Activated T-cell treated with anti-CD3 and anti-CD28 coated beads, Interleukin-2, amount 50 U/mL, for 4 hours (primary cell): Measurements from ENCODE around the gene AHSP. TPM values are rescaled to one million over a fixed set of nuclear protein-coding genes. Genes with fewer than 3 reads are reported as not detected.
"Not testable (repeated sequence)": the region's sequence is repeated elsewhere in the genome, so short reads cannot be mapped to it uniquely, and the experiment has no call there.

Source experiments
- ATAC-seq, 2 donors: fragments of 200-7000 bp; cut with Tn5 transposase; one replicate each; pipeline ENCODE4 v1.10.0; 2021
- DNase-seq: peaks from one replicate; pipeline ENCODE4 v3.0.0-alpha.2; 2020
- H3K27me3 Mint-ChIP-seq: one replicate; pipeline ENCODE4 v1.8.0; 2021; ENCODE audit warnings: low read depth, mixed read lengths
- H3K36me3 Mint-ChIP-seq: one replicate; pipeline ENCODE4 v1.8.0; 2022; ENCODE audit warnings: mixed read lengths; ENCODE audit not compliant: insufficient read depth
- H3K4me1 Mint-ChIP-seq: one replicate; pipeline ENCODE4 v1.8.0; 2021; ENCODE audit warnings: low read depth, mixed read lengths
- H3K4me3 Mint-ChIP-seq: one replicate; pipeline ENCODE4 v1.8.0; 2021; ENCODE audit warnings: mild to moderate bottlenecking, moderate library complexity, mixed read lengths
- H3K9me3 Mint-ChIP-seq: one replicate; pipeline ENCODE4 v1.8.0; 2021; ENCODE audit warnings: mixed read lengths
- total RNA-seq, 3 donors: library from RNA; stranded (reverse); gene quantifications; one replicate each; pipeline ENCODE4 v1.2.1, GENCODE V29; 2021

The AHSP gene
- total RNA-seq, 3 donors from 2014 or later: not detected

- Mint-ChIP-seq H3K4me3 (peak overlapping the region; percentile 4), H3K27me3 (no peaks in the 10 kb centered on the region), H3K9me3 (no peaks in the 10 kb centered on the region), H3K4me1 (peaks cover 13% of the 10 kb centered on the region), H3K36me3 (peaks cover 10% of the 10 kb centered on the region)
- no peak for ATAC-seq
- no peak for DNase-seq
These were observed 37.8 kb upstream of the AHSP start for GRCh38 chr16:31489616-31490584.

- Mint-ChIP-seq H3K36me3 (peaks cover 11% of the 10 kb centered on the region), H3K9me3 (no peaks in the 10 kb centered on the region), H3K27me3 (no peaks in the 10 kb centered on the region), H3K4me1 (peaks cover 5% of the 10 kb centered on the region), H3K4me3 (no peak overlapping the region)
- no peak for ATAC-seq
- no peak for DNase-seq
These were observed 35.8 kb upstream of the AHSP start for GRCh38 chr16:31491778-31492418.

GRCh38 chr16:31493506-31494125 is 34.1 kb upstream of the AHSP start:
- no peak overlapping the region for H3K4me3 Mint-ChIP-seq
- H3K36me3 Mint-ChIP-seq: peaks cover 17% of the 10 kb centered on the region
- ATAC-seq: no peak
- H3K27me3 Mint-ChIP-seq: no peaks in the 10 kb centered on the region
- H3K4me1 Mint-ChIP-seq: peaks cover 2% of the 10 kb centered on the region
- H3K9me3 Mint-ChIP-seq: no peaks in the 10 kb centered on the region
- no peak for DNase-seq

- peaks cover 2% of the 10 kb centered on the region for H3K4me1 Mint-ChIP-seq
- H3K4me3 Mint-ChIP-seq: no peak overlapping the region
- peaks cover 19% of the 10 kb centered on the region for H3K36me3 Mint-ChIP-seq
These were observed 31.0 kb upstream of the AHSP start for GRCh38 chr16:31496670-31497069.

GRCh38 chr16:31498493-31498892 is 29.2 kb upstream of the AHSP start:
- DNase-seq (no peak), ATAC-seq (no peak)
- Mint-ChIP-seq H3K9me3 (no peaks in the 10 kb centered on the region), H3K4me3 (no peak overlapping the region), H3K27me3 (no peaks in the 10 kb centered on the region), H3K36me3 (peaks cover 15% of the 10 kb centered on the region), H3K4me1 (peaks cover 2% of the 10 kb centered on the region)

More at GRCh38 chr16:31496670-31497069, 31.0 kb upstream of the AHSP start:
- Mint-ChIP-seq H3K27me3 (no peaks in the 10 kb centered on the region), H3K9me3 (no peaks in the 10 kb centered on the region)
- DNase-seq (no peak), ATAC-seq (no peak)

GRCh38 chr16:31499928-31500327 is 27.8 kb upstream of the AHSP start:
- DNase-seq (no peak), ATAC-seq (no peak)
- H3K27me3 Mint-ChIP-seq: no peaks in the 10 kb centered on the region
- peaks cover 16% of the 10 kb centered on the region for H3K36me3 Mint-ChIP-seq
- no peaks in the 10 kb centered on the region for H3K9me3 Mint-ChIP-seq
- H3K4me1 Mint-ChIP-seq: peaks cover 6% of the 10 kb centered on the region
- H3K4me3 Mint-ChIP-seq: no peak overlapping the region

GRCh38 chr16:31501226-31501965 is 26.3 kb upstream of the AHSP start:
- Mint-ChIP-seq H3K4me1 (peaks cover 19% of the 10 kb centered on the region), H3K27me3 (no peaks in the 10 kb centered on the region), H3K4me3 (no peak overlapping the region), H3K36me3 (peaks cover 21% of the 10 kb centered on the region), H3K9me3 (no peaks in the 10 kb centered on the region)
- ATAC-seq (no peak), DNase-seq (no peak)

GRCh38 chr16:31501966-31502348 is 25.7 kb upstream of the AHSP start:
- H3K4me3 Mint-ChIP-seq: no peak overlapping the region
- H3K9me3 Mint-ChIP-seq: no peaks in the 10 kb centered on the region
- H3K36me3 Mint-ChIP-seq: peaks cover 19% of the 10 kb centered on the region
- ATAC-seq: no peak
- H3K27me3 Mint-ChIP-seq: no peaks in the 10 kb centered on the region
- DNase-seq: no peak
- H3K4me1 Mint-ChIP-seq: peaks cover 24% of the 10 kb centered on the region

GRCh38 chr16:31502981-31503380 is 24.7 kb upstream of the AHSP start:
- Mint-ChIP-seq H3K36me3 (peaks cover 15% of the 10 kb centered on the region), H3K9me3 (no peaks in the 10 kb centered on the region), H3K27me3 (no peaks in the 10 kb centered on the region), H3K4me1 (peaks cover 29% of the 10 kb centered on the region), H3K4me3 (no peak overlapping the region)
- DNase-seq (no peak), ATAC-seq (no peak)

- Mint-ChIP-seq H3K36me3 (peaks cover 14% of the 10 kb centered on the region), H3K4me1 (peaks cover 32% of the 10 kb centered on the region)
- not testable (repeated sequence) for H3K9me3 Mint-ChIP-seq, H3K4me3 Mint-ChIP-seq, H3K27me3 Mint-ChIP-seq, ATAC-seq, DNase-seq
These were observed 24.1 kb upstream of the AHSP start for GRCh38 chr16:31503555-31503954.

- peaks cover 38% of the 10 kb centered on the region for H3K4me1 Mint-ChIP-seq
- no peaks in the 10 kb centered on the region for H3K9me3 Mint-ChIP-seq
- no peaks in the 10 kb centered on the region for H3K27me3 Mint-ChIP-seq
- peaks cover 9% of the 10 kb centered on the region for H3K36me3 Mint-ChIP-seq
- ATAC-seq (no peak), DNase-seq (no peak)
- H3K4me3 Mint-ChIP-seq: no peak overlapping the region
These were observed 23.5 kb upstream of the AHSP start for GRCh38 chr16:31504159-31504558.

- H3K9me3 Mint-ChIP-seq: no peaks in the 10 kb centered on the region
- ATAC-seq (peak; percentile 44 to 55), DNase-seq (no peak)
- peaks cover 8% of the 10 kb centered on the region for H3K36me3 Mint-ChIP-seq
- H3K4me3 Mint-ChIP-seq: no peak overlapping the region
- no peaks in the 10 kb centered on the region for H3K27me3 Mint-ChIP-seq
- peaks cover 46% of the 10 kb centered on the region for H3K4me1 Mint-ChIP-seq
These were observed 22.2 kb upstream of the AHSP start for GRCh38 chr16:31505483-31505882.

- DNase-seq (no peak), ATAC-seq (peak; percentile 5 to 6)
- H3K9me3 Mint-ChIP-seq: no peaks in the 10 kb centered on the region
- H3K4me3 Mint-ChIP-seq: peak overlapping the region; percentile 95
- peaks cover 45% of the 10 kb centered on the region for H3K4me1 Mint-ChIP-seq
- H3K36me3 Mint-ChIP-seq: peaks cover 7% of the 10 kb centered on the region
- no peaks in the 10 kb centered on the region for H3K27me3 Mint-ChIP-seq
These were observed 20.1 kb upstream of the AHSP start for GRCh38 chr16:31507617-31507928.
